ENCODE measurements around the gene ZSWIM5. TPM values are rescaled to one million over a fixed set of nuclear protein-coding genes. Genes with fewer than 3 reads are reported as not detected.

ZSWIM5 gene
- total and polyA plus RNA-seq, 9 of the 15 experiments (the other 6 are each of a cell fraction or from before 2014, with no cell fraction given): under 0.01 to 0.07 (median 0.03) TPM; not detected in 3

DNA sequence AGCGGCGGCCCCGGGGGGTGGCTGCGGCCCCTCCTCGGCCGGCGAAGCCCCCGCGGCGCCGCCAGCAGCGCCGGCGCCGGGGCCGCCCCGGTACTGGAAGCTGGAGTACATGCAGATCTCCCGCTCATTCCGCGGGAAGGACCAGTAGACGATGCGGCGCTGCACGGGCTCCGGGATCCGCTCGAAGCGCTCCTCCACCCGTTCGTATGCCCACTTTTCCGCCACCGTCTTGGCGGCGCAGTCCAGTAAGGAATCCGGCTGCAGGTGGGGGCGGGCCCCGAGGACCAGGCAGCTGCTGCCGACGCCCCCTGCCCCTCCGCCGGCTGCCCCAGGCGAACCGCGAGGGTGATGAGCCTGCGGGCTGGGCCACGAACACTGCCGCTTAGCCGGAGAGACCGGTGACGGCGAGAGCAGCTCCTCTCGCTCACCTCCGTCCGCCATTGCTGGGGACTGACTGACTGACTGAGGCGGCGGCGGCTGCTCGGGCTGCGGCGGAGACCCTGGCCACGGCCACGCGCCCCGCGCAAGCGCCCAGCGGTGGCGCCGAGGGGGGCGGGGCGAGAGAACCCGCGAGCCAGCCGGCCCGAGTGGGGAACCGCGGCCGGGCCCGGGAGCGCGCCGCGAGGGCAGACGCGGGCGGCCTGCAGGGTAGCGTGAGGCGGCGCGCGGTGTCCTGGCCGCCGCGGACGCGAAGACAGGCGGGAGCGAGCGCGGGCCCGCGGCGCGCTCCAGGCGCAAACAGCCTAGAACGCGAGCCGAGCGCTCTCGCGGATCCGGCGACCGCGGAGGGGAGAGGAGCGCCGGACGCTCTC, at the start of gene ZSWIM5 (continued):
- peak; percentile 48 for TF ChIP-seq RBBP5 (IDR thresholded peaks at IDR 0.05; ENCODE audit: borderline replicate concordance, insufficient read depth, low read length, poor library complexity, severe bottlenecking)
- peak; percentile 79; the same call in 1 of the 2 replicates for TF ChIP-seq CTBP1 (IDR thresholded peaks at IDR 0.05; ENCODE audit: borderline replicate concordance)
- TF ChIP-seq POLR2G (IDR thresholded peaks at IDR 0.05; ENCODE audit: low read depth, low read length): peak; percentile 72
- peak; percentile 13 for TF ChIP-seq CCNT2 (IDR thresholded peaks at IDR 0.05; ENCODE audit: borderline replicate concordance, extremely low read depth, insufficient read length, low read depth, low read length)
- TF ChIP-seq, protein P1, sequence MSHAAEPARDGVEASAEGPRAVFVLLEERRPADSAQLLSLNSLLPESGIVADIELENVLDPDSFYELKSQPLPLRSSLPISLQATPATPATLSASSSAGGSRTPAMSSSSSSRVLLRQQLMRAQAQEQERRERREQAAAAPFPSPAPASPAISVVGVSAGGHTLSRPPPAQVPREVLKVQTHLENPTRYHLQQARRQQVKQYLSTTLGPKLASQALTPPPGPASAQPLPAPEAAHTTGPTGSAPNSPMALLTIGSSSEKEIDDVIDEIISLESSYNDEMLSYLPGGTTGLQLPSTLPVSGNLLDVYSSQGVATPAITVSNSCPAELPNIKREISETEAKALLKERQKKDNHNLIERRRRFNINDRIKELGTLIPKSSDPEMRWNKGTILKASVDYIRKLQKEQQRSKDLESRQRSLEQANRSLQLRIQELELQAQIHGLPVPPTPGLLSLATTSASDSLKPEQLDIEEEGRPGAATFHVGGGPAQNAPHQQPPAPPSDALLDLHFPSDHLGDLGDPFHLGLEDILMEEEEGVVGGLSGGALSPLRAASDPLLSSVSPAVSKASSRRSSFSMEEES (CRISPR knock-in tag; IDR thresholded peaks at IDR 0.05): no peak
- no peak for TF ChIP-seq NCOA1 (IDR thresholded peaks at IDR 0.05; ENCODE audit: low read depth)
- TF ChIP-seq, protein P2, sequence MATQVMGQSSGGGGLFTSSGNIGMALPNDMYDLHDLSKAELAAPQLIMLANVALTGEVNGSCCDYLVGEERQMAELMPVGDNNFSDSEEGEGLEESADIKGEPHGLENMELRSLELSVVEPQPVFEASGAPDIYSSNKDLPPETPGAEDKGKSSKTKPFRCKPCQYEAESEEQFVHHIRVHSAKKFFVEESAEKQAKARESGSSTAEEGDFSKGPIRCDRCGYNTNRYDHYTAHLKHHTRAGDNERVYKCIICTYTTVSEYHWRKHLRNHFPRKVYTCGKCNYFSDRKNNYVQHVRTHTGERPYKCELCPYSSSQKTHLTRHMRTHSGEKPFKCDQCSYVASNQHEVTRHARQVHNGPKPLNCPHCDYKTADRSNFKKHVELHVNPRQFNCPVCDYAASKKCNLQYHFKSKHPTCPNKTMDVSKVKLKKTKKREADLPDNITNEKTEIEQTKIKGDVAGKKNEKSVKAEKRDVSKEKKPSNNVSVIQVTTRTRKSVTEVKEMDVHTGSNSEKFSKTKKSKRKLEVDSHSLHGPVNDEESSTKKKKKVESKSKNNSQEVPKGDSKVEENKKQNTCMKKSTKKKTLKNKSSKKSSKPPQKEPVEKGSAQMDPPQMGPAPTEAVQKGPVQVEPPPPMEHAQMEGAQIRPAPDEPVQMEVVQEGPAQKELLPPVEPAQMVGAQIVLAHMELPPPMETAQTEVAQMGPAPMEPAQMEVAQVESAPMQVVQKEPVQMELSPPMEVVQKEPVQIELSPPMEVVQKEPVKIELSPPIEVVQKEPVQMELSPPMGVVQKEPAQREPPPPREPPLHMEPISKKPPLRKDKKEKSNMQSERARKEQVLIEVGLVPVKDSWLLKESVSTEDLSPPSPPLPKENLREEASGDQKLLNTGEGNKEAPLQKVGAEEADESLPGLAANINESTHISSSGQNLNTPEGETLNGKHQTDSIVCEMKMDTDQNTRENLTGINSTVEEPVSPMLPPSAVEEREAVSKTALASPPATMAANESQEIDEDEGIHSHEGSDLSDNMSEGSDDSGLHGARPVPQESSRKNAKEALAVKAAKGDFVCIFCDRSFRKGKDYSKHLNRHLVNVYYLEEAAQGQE (IDR thresholded peaks at IDR 0.05; ENCODE audit: borderline replicate concordance): 0 out of 2 replicates have a peak, but pooled peaks have one; percentile 4
- TF ChIP-seq, protein P2 (CRISPR knock-in tag; IDR thresholded peaks at IDR 0.05; ENCODE audit: low read depth): no peak; the same call in none of the 2 replicates
- peak; percentile 59; the same call in 1 of the 2 replicates for TF ChIP-seq ZNF766 (CRISPR knock-in tag; conservative IDR thresholded peaks at IDR 0.05)
- peak; percentile 93 for TF ChIP-seq L3MBTL2 (IDR thresholded peaks at IDR 0.05)
- TF ChIP-seq HNRNPLL (IDR thresholded peaks at IDR 0.05; ENCODE audit: low read depth, low read length, poor library complexity, severe bottlenecking): peak; percentile 47
- TF ChIP-seq, protein P3, sequence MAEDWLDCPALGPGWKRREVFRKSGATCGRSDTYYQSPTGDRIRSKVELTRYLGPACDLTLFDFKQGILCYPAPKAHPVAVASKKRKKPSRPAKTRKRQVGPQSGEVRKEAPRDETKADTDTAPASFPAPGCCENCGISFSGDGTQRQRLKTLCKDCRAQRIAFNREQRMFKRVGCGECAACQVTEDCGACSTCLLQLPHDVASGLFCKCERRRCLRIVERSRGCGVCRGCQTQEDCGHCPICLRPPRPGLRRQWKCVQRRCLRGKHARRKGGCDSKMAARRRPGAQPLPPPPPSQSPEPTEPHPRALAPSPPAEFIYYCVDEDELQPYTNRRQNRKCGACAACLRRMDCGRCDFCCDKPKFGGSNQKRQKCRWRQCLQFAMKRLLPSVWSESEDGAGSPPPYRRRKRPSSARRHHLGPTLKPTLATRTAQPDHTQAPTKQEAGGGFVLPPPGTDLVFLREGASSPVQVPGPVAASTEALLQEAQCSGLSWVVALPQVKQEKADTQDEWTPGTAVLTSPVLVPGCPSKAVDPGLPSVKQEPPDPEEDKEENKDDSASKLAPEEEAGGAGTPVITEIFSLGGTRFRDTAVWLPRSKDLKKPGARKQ (CRISPR knock-in tag; IDR thresholded peaks at IDR 0.05): no peak
- peak; percentile 36; the same call in 1 of the 2 replicates for TF ChIP-seq GATAD2B (IDR thresholded peaks at IDR 0.05; ENCODE audit: borderline replicate concordance)
- no peak for TF ChIP-seq ZNF184 (CRISPR knock-in tag; IDR thresholded peaks at IDR 0.05)
- peak; percentile 53 for TF ChIP-seq RB1 (IDR thresholded peaks at IDR 0.05; ENCODE audit: low read depth)
- TF ChIP-seq FOS (IDR thresholded peaks at IDR 0.05; ENCODE audit: extremely low read depth, insufficient read length): no peak
